KMS-11 (cell line): ENCODE measurements around the gene FFAR1.
"Not testable (repeated sequence)": the region's sequence is repeated elsewhere in the genome, so short reads cannot be mapped to it uniquely, and the experiment has no call there.

ENCODE experiments used
- H2AFZ ChIP-seq: fragments of 200-600 bp; sonication (generic); 2 replicates; pipeline ENCODE4 v1.6.1; 2016; ENCODE audit warnings: antibody characterized with exemption, mixed run types, low read depth
- H3K27ac ChIP-seq: fragments of 200-600 bp; sonication (generic); 2 replicates; pipeline ENCODE4 v1.6.1; 2016; ENCODE audit warnings: mild to moderate bottlenecking, mixed run types
- H3K27me3 ChIP-seq: fragments of 200-600 bp; sonication (generic); 2 replicates; pipeline ENCODE4 v1.6.1; 2017; ENCODE audit warnings: mild to moderate bottlenecking, low read depth, mixed run types, moderate library complexity; ENCODE audit not compliant: insufficient read depth
- H3K36me3 ChIP-seq: fragments of 200-600 bp; sonication (generic); 2 replicates; pipeline ENCODE4 v1.6.1; 2017; ENCODE audit warnings: mild to moderate bottlenecking, mixed run types; ENCODE audit not compliant: insufficient read depth
- H3K4me1 ChIP-seq: fragments of 200-600 bp; sonication (generic); 2 replicates; pipeline ENCODE4 v1.6.1; 2016; ENCODE audit warnings: mild to moderate bottlenecking, low read depth, mixed run types; ENCODE audit not compliant: poor library complexity, severe bottlenecking
- H3K4me2 ChIP-seq: fragments of 200-600 bp; sonication (generic); 2 replicates; pipeline ENCODE4 v1.7.0; 2016; ENCODE audit warnings: mild to moderate bottlenecking, mixed run types
- H3K4me3 ChIP-seq: fragments of 200-600 bp; sonication (generic); IDR thresholded peaks from 2 replicates; pipeline ENCODE4 v1.6.1; 2017; ENCODE audit warnings: low read depth, low read length, mixed read lengths; ENCODE audit not compliant: insufficient read depth
- H3K79me2 ChIP-seq: fragments of 200-600 bp; sonication (generic); 2 replicates; pipeline ENCODE4 v1.6.1; 2016; ENCODE audit warnings: low read depth, mixed run types; ENCODE audit not compliant: insufficient read depth
- H3K9ac ChIP-seq: fragments of 200-600 bp; sonication (generic); 2 replicates; pipeline ENCODE4 v1.6.1; 2016; ENCODE audit warnings: mild to moderate bottlenecking, mixed run types
- H4K20me1 ChIP-seq: fragments of 200-600 bp; sonication (generic); 2 replicates; pipeline ENCODE4 v1.6.1; 2016; ENCODE audit warnings: mild to moderate bottlenecking, mixed run types; ENCODE audit not compliant: insufficient read depth
- TF ChIP-seq, protein P1 (sequence below): fragments of 200-600 bp; sonication (generic); conservative IDR thresholded peaks from 2 replicates; pipeline ENCODE4 v1.6.1; 2017; ENCODE audit warnings: low read depth, mild to moderate bottlenecking, antibody characterized with exemption, low read length, moderate library complexity, mixed read lengths

Gene FFAR1

DNA sequence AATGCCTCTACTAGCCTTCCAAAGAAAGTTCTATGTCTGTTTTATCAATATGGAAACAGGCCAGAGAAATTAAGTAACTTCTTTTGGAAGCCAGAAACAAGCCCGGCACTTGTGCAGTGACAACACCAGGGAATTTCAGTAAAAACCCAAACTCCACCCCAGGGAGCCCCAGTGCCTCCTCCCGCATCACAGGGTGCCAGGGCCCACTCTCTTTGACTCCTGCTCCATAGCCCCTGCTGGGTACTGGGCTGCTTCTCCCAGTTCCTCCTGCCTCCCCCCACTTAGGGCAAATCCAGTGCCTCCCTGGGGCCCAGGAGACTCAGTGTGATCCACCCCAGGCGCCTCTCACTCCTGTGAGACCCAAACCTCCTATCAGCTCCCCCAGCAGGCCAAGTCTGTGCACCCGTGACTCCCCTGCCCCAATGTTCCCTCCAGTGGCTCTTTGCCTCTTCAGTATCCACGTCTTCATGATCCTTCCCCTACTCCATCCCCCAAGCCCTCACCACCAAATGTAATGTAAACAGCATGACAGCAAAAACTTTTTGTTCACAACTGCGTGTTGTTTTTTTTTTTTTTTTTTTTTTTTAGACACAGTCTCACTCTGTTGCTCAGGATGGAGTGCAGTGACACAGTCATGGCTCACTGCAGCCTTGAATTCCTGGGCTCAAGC, 8.2 kb downstream of the FFAR1 start:
- Histone ChIP-seq H3K4me1 (no peaks in the 10 kb centered on the region), H3K9ac (no peak overlapping the region), H3K36me3 (no peaks in the 10 kb centered on the region), H3K4me2 (no peak overlapping the region), H2AFZ (no peak overlapping the region), H3K27ac (no peak overlapping the region), H3K27me3 (peaks cover 22% of the 10 kb centered on the region), H3K4me3 (no peak overlapping the region), H3K79me2 (no peaks in the 10 kb centered on the region), H4K20me1 (no peaks in the 10 kb centered on the region)
- TF ChIP-seq, protein P1, sequence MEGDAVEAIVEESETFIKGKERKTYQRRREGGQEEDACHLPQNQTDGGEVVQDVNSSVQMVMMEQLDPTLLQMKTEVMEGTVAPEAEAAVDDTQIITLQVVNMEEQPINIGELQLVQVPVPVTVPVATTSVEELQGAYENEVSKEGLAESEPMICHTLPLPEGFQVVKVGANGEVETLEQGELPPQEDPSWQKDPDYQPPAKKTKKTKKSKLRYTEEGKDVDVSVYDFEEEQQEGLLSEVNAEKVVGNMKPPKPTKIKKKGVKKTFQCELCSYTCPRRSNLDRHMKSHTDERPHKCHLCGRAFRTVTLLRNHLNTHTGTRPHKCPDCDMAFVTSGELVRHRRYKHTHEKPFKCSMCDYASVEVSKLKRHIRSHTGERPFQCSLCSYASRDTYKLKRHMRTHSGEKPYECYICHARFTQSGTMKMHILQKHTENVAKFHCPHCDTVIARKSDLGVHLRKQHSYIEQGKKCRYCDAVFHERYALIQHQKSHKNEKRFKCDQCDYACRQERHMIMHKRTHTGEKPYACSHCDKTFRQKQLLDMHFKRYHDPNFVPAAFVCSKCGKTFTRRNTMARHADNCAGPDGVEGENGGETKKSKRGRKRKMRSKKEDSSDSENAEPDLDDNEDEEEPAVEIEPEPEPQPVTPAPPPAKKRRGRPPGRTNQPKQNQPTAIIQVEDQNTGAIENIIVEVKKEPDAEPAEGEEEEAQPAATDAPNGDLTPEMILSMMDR: no peak

DNA sequence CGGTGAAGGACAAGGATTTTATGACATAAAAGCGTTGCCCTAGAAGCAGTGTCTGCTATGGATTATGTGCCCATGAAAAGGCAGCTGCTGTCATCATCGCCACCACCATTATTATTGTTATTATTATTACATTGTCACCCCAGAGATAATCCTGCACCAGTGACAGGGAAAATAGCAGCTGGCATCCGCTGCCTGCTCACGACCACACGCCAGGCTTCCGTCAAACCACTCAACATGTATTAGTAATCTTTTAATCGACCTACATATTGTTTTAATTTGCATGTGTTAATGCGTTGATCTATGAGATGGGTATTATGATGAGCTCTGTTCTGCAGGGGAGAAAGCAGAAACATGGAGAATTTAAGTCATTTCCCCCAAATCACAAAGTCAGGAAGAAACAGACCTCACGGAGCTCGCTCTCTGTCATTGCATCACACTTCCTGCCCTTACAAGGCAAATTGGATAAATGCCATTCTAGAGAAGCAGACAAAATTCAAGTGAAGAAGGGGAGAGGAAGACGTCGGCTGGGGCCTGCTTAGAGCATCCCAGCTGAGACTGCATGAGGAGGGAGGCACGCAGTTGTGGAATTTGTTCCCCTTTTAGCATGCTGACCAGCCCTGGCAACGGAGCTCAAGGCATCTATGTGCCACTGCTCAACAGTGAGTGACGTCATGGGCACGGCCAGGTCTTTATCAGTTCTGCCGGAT, 10.3 kb downstream of the FFAR1 start, which contains the start of gene FFAR3:
FFAR3 (plus strand) TSS at position 594 of the 707 bp plus-strand sequence. CDS start 431 bp downstream, outside the sequence.
- Histone ChIP-seq H3K27me3 (peaks cover 12% of the 10 kb centered on the region; the same call in 1 of the 2 replicates), H4K20me1 (no peaks in the 10 kb centered on the region), H3K4me1 (no peaks in the 10 kb centered on the region), H3K4me2 (no peak within 1 kb of the TSS), H2AFZ (no peak within 1 kb of the TSS), H3K79me2 (no peaks in the 10 kb centered on the region), H3K4me3 (no peak within 1 kb of the TSS), H3K27ac (no peak within 1 kb of the TSS), H3K36me3 (no peaks in the 10 kb centered on the region), H3K9ac (no peak within 1 kb of the TSS)
- TF ChIP-seq, protein P1: no peak

DNA sequence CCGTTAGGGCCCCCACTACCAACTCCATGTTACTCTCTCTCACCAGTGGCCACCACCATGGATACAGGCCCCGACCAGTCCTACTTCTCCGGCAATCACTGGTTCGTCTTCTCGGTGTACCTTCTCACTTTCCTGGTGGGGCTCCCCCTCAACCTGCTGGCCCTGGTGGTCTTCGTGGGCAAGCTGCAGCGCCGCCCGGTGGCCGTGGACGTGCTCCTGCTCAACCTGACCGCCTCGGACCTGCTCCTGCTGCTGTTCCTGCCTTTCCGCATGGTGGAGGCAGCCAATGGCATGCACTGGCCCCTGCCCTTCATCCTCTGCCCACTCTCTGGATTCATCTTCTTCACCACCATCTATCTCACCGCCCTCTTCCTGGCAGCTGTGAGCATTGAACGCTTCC, 11.1 kb downstream of the FFAR1 start:
- not testable (repeated sequence) for H3K4me1 ChIP-seq, H3K27me3 ChIP-seq, H3K27ac ChIP-seq, H4K20me1 ChIP-seq, H3K79me2 ChIP-seq, H3K4me3 ChIP-seq, H2AFZ ChIP-seq, H3K36me3 ChIP-seq, H3K4me2 ChIP-seq, H3K9ac ChIP-seq

DNA sequence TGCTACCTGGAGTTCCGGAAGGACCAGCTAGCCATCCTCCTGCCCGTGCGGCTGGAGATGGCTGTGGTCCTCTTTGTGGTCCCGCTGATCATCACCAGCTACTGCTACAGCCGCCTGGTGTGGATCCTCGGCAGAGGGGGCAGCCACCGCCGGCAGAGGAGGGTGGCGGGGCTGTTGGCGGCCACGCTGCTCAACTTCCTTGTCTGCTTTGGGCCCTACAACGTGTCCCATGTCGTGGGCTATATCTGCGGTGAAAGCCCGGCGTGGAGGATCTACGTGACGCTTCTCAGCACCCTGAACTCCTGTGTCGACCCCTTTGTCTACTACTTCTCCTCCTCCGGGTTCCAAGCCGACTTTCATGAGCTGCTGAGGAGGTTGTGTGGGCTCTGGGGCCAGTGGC, 11.7 kb downstream of the FFAR1 start:
- not testable (repeated sequence) for H3K27ac ChIP-seq, H3K36me3 ChIP-seq, H3K79me2 ChIP-seq, H4K20me1 ChIP-seq, H3K27me3 ChIP-seq, H3K4me2 ChIP-seq, H3K4me3 ChIP-seq, H2AFZ ChIP-seq, H3K9ac ChIP-seq, H3K4me1 ChIP-seq

DNA sequence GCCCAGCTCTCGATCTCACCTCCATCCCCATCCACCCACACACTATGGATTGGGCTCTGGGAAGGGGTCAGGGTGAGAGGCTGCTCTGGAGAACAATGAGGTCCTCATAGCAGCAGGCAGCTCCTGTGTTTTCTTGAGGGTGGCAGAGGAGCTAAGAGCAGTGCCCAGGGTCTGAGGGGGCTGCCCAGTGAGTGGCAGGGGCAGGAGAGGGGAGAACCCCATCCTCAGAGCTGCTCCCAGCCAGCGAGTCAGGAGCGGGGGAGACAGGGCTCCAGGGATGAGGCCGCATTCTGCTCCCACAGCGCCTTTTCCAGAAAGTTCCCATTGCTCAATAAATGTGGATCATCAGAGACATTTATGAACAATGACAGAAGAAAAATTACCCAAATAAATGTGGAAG, 12.4 kb downstream of the FFAR1 start:
- H3K36me3 ChIP-seq, H3K4me2 ChIP-seq, H3K79me2 ChIP-seq, H3K4me3 ChIP-seq, H3K9ac ChIP-seq, H3K27me3 ChIP-seq, H4K20me1 ChIP-seq, H3K27ac ChIP-seq, H3K4me1 ChIP-seq, H2AFZ ChIP-seq: not testable (repeated sequence)
